GM19043 (cell line): Measurements from ENCODE around the gene TTK.
"Not testable (repeated sequence)": the region's sequence is repeated elsewhere in the genome, so short reads cannot be mapped to it uniquely, and the experiment has no call there.

Source experiments
- ATAC-seq: cut with Tn5 transposase; IDR thresholded peaks from one replicate; pipeline ENCODE4 v1.9.1; 2021; ENCODE audit warnings: low read depth; ENCODE audit not compliant: unreplicated experiment

The TTK gene

GRCh38 chr6:80021131-80021530 lies 16.7 kb downstream of the TTK start:
- ATAC-seq = no peak

DNA sequence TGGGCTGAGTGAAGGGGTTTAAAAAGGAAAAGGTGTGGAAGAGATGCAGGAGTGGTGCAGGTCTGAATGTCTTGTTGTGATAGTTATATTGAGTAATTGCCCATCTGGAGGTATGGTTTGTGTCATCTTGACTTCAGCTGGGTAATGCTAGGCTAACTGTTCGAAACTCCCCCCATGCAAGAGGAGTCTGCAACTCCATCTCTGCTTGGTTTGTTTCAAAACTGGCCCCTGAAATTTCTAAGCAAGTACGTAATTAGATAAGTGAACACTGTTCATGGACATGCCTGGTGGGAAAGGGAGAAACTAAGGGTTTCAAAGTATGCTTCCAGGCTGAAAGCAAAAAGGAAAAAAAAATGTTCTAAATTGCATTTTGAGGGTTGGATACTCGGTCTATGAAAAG lies 17.1 kb downstream of the TTK start:
- no peak for ATAC-seq

DNA sequence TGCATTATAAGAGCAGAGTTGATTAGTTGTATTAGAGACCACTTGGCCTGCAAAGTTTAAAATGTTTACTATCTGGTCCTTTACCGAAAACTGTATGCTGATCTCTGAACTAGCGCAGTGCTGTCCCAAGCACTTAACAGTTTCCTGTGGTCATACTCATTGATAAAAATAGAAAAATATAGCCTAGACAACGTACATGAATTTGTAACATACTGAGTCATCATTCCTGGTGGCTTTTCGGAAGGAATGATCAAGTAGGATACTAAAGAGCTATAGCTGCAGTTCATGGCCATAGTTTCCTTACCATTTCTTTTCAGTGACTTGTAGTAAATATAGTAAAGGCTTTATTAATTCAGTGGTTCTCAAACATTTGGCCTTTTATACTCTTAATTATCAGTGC lies 18.4 kb downstream of the TTK start:
- no peak for ATAC-seq

GRCh38 chr6:80028589-80028988 lies 24.1 kb downstream of the TTK start:
- ATAC-seq = no peak

DNA sequence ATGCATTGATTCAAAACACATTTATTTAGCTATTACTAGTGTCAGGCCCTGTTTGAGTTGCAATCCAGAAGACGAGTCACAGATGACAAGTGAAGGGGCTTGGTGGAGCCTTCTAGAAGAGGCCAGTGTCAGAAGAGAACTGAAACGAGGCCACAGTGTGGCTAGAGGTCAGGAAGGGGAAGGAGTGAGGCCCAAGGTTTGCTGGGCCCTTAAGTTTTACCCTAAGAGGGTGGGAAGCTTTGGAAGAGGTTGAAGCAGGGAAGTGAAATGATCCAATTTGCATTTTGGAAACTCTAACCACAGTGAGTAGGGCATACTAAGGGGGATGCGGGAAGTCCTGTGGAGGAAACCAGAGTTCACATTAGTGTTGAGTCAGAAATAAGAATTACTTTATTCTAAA lies 25.0 kb downstream of the TTK start:
- peak; percentile 76 for ATAC-seq

DNA sequence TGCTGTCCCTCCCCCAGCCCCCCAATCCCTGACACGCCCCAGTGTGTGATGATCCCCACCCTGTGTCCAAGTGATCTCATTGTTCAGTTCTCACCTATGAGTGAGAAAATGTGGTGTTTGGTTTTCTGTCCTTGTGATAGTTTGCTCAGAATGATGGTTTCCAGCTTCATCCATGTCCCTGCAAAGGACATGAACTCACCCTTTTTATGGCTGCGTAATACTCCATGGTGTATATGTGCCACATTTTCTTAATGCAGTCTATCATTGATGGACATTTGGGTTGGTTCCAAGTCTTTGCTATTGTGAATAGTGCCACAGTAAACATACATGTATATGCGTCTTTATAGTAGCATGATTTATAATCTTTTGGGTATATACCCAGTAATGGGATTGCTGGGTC lies 43.8 kb downstream of the TTK start:
- ATAC-seq = not testable (repeated sequence)

DNA sequence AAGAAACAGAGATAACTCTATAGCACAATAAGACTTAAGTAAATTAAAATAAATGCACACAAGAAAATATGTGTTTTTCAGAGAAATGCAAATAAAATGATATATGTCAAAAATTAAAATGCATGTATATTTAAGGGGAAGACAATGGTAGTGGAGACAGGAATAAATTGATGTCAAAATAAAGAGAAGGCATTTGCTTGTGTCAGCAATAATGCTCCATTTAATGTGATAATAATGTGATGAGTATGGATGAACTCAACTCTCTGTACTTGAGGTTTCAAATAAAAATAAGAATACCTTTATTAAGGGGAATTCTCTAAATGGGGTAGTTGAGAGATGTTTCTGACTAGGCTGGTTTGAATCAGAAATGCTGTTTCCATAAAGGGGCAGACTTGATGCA lies 56.3 kb downstream of the TTK start:
- no peak for ATAC-seq

DNA sequence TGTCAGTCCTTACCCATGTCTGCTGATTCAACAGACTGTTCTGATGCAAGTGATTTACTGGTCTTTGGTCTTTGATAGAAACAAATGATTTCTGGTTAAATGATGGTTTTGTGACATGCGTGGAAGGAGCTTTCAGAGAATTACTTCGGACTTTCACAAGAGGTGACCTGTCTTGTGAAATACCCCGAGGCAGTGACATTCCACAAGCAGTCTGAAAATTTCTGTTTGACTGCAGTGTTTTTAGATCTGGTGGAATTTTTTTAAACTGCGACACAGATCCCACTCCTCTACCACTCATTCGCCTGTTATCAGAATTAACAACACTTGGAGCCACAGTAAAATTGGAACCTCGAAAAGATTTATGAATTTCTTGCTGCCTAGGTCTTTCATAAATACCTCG lies 63.7 kb downstream of the TTK start:
- not testable (repeated sequence) for ATAC-seq

DNA sequence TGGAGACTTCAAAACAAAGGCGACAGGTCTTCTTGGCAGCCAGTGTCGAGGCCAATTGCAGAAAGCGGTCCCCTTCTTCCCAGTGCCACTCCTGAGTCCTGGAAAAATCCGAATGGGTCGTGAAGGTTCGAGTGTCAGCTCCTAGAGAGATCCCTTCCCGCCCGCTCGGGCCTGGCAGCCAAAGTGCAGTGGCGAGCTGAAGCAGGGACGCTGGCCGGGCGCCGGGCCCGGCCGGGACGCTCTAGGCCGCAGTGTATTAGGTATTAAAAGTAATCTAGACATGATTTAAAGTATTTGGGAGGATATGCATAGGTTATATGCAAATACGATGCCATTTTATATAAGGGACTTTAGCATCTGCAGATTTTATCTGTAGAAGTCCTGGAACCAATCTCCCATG lies 66.0 kb downstream of the TTK start:
- not testable (repeated sequence) for ATAC-seq

GRCh38 chr6:80077067-80077466 lies 72.6 kb downstream of the TTK start:
- no peak for ATAC-seq

- no peak for ATAC-seq
Observed at GRCh38 chr6:80088637-80089036, 84.2 kb downstream of the TTK start.

- no peak for ATAC-seq
Observed at GRCh38 chr6:80091506-80091905, 87.1 kb downstream of the TTK start.
